H9 (cell line): Measurements from ENCODE around the gene TIPARP. TPM values are rescaled to one million over a fixed set of nuclear protein-coding genes. Genes with fewer than 3 reads are reported as not detected.
A peak's percentile ranks its signal among the peaks of the same experiment; 100 is the strongest.

Experiments
- DNase-seq: peaks from one replicate; pipeline ENCODE4 v3.0.0-alpha.2; 2017
- H2AFZ ChIP-seq: one replicate; pipeline ENCODE4 v1.6.1; 2013; ENCODE audit warnings: mild to moderate bottlenecking, low read length, control low read depth, moderate library complexity
- H2AK5ac ChIP-seq: 2 replicates; pipeline ENCODE4 v1.6.1; 2013; ENCODE audit warnings: low read length, control low read depth, mixed read lengths; ENCODE audit not compliant: insufficient read length
- H2BK120ac ChIP-seq: one replicate; pipeline ENCODE4 v1.6.1; 2013; ENCODE audit warnings: low read depth, mild to moderate bottlenecking, low read length, control low read depth, inconsistent platforms; ENCODE audit not compliant: poor library complexity, severe bottlenecking
- H2BK12ac ChIP-seq: 2 replicates; pipeline ENCODE4 v1.6.1; 2013; ENCODE audit warnings: low read length, control low read depth, mixed read lengths, low read depth; ENCODE audit not compliant: insufficient read length
- H2BK15ac ChIP-seq: 2 replicates; pipeline ENCODE4 v1.6.1; 2013; ENCODE audit warnings: low read depth, low read length, control low read depth
- H2BK20ac ChIP-seq: one replicate; pipeline ENCODE4 v1.6.1; 2013; ENCODE audit warnings: low read depth, mild to moderate bottlenecking, low read length, control low read depth, inconsistent platforms; ENCODE audit not compliant: poor library complexity, severe bottlenecking
- H2BK5ac ChIP-seq: 2 replicates; pipeline ENCODE4 v1.6.1; 2013; ENCODE audit warnings: low read length, control low read depth, mixed read lengths; ENCODE audit not compliant: insufficient read length
- H3K14ac ChIP-seq: 2 replicates; pipeline ENCODE4 v1.6.1; 2013; ENCODE audit warnings: low read length, control low read depth; ENCODE audit not compliant: insufficient read depth
- H3K18ac ChIP-seq: 2 replicates; pipeline ENCODE4 v1.6.1; 2013; ENCODE audit warnings: low read depth, mild to moderate bottlenecking, mixed read lengths, low read length, control low read depth; ENCODE audit not compliant: insufficient read length
- H3K23ac ChIP-seq: 2 replicates; pipeline ENCODE4 v1.6.1; 2013; ENCODE audit warnings: low read length, control low read depth, mixed read lengths, low read depth; ENCODE audit not compliant: insufficient read length
- H3K23me2 ChIP-seq: 2 replicates; pipeline ENCODE4 v1.6.1; 2013; ENCODE audit warnings: low read depth, mild to moderate bottlenecking, mixed read lengths, low read length, control low read depth; ENCODE audit not compliant: insufficient read length, poor library complexity, severe bottlenecking
- H3K27ac ChIP-seq: 2 replicates; pipeline ENCODE4 v1.5.1; 2013; ENCODE audit warnings: low read length, control low read depth, mixed read lengths, low read depth; ENCODE audit not compliant: insufficient read length
- H3K27me3 ChIP-seq: 2 replicates; pipeline ENCODE4 v1.6.1; 2013; ENCODE audit warnings: low read length, control low read depth, inconsistent platforms; ENCODE audit not compliant: insufficient read depth
- H3K4ac ChIP-seq: 2 replicates; pipeline ENCODE4 v1.6.1; 2013; ENCODE audit warnings: low read depth, mild to moderate bottlenecking, control low read depth, inconsistent platforms, low read length, moderate library complexity
- H3K4me1 ChIP-seq: 2 replicates; pipeline ENCODE4 v1.6.1; 2013; ENCODE audit warnings: low read length, control low read depth, inconsistent platforms; ENCODE audit not compliant: insufficient read depth
- H3K4me2 ChIP-seq: 2 replicates; pipeline ENCODE4 v1.6.1; 2013; ENCODE audit warnings: low read length, control low read depth, mixed read lengths; ENCODE audit not compliant: insufficient read length, insufficient read depth
- H3K56ac ChIP-seq: 2 replicates; pipeline ENCODE4 v1.6.1; 2013; ENCODE audit warnings: low read depth, mild to moderate bottlenecking, mixed read lengths, low read length, control low read depth; ENCODE audit not compliant: insufficient read length
- H3K79me1 ChIP-seq: 2 replicates; pipeline ENCODE4 v1.6.1; 2013; ENCODE audit warnings: low read depth, mild to moderate bottlenecking, moderate library complexity, low read length, control low read depth, inconsistent platforms; ENCODE audit not compliant: insufficient read depth, poor library complexity, severe bottlenecking
- H3K79me2 ChIP-seq: 2 replicates; pipeline ENCODE4 v1.6.1; 2013; ENCODE audit warnings: low read length, control low read depth, inconsistent platforms; ENCODE audit not compliant: insufficient read depth
- H3K9ac ChIP-seq: 2 replicates; pipeline ENCODE4 v1.6.1; 2013; ENCODE audit warnings: low read length, control low read depth, mixed read lengths; ENCODE audit not compliant: insufficient read length; ENCODE audit errors: extremely low read depth
- H3K9me3 ChIP-seq: one replicate; pipeline ENCODE4 v1.6.1; 2013; ENCODE audit warnings: low read depth, low read length, inconsistent platforms; ENCODE audit not compliant: control insufficient read depth
- H3T11ph ChIP-seq: one replicate; pipeline ENCODE4 v1.6.1; 2013; ENCODE audit warnings: mild to moderate bottlenecking, low read length, control low read depth, inconsistent platforms
- H4K20me1 ChIP-seq: one replicate; pipeline ENCODE4 v1.6.1; 2013; ENCODE audit not compliant: control insufficient read depth, insufficient read length, insufficient read depth
- H4K5ac ChIP-seq: 2 replicates; pipeline ENCODE4 v1.6.1; 2013; ENCODE audit warnings: low read depth, mild to moderate bottlenecking, mixed read lengths, low read length, control low read depth; ENCODE audit not compliant: insufficient read length
- H4K8ac ChIP-seq: replicated peaks from 2 replicates; pipeline ENCODE4 v1.6.1; 2013; ENCODE audit warnings: low read length, control low read depth, mixed read lengths, low read depth; ENCODE audit not compliant: insufficient read length
- H4K91ac ChIP-seq: 2 replicates; pipeline ENCODE4 v1.6.1; 2013; ENCODE audit warnings: low read depth, mild to moderate bottlenecking, moderate library complexity, mixed read lengths, low read length, control low read depth; ENCODE audit not compliant: insufficient read length
- H3K27ac Mint-ChIP-seq, 3 experiments: 2 replicates in 2 of 3; 3 replicates in 1 of 3; pipeline ENCODE4 v1.8.0; 2020 to 2021; ENCODE audit warnings: mixed read lengths in 3 of 3, mild to moderate bottlenecking in 1 of 3, moderate library complexity in 1 of 3
- H3K27me3 Mint-ChIP-seq: 2 replicates; pipeline ENCODE4 v1.8.0; 2021; ENCODE audit warnings: low read depth, mild to moderate bottlenecking, moderate library complexity, mixed read lengths
- H3K36me3 Mint-ChIP-seq, 3 experiments: 2 replicates in 2 of 3; 3 replicates in 1 of 3; pipeline ENCODE4 v1.8.0; 2020 to 2021; ENCODE audit warnings: low read depth in 3 of 3, mixed read lengths in 3 of 3; ENCODE audit not compliant: insufficient read depth in 1 of 3
- H3K4me1 Mint-ChIP-seq, 2 experiments: 2 replicates each; pipeline ENCODE4 v1.8.0; 2020; ENCODE audit warnings: mixed read lengths in 2 of 2
- H3K4me3 Mint-ChIP-seq, 2 experiments: 2 replicates in 1 of 2; 3 replicates in 1 of 2; pipeline ENCODE4 v1.8.0; 2020 to 2021; ENCODE audit warnings: mild to moderate bottlenecking in 2 of 2, mixed read lengths in 2 of 2, moderate library complexity in 1 of 2
- H3K9me3 Mint-ChIP-seq, 2 experiments: 2 replicates in 1 of 2; 3 replicates in 1 of 2; pipeline ENCODE4 v1.8.0; 2020; ENCODE audit warnings: mild to moderate bottlenecking in 2 of 2, mixed read lengths in 2 of 2, moderate library complexity in 1 of 2
- WGBS: extraction: QIAGEN DNeasy Blood & Tissue Kit; methylation state at CpG from one replicate; pipeline ENCODE4 v1.1.7; 2013; ENCODE audit warnings: missing lambda C conversion rate, low lambda C conversion rate, mixed read lengths; ENCODE audit not compliant: insufficient read length; ENCODE audit errors: extremely low coverage; 5-methylcytosine and 5-hydroxymethylcytosine counted together
- total RNA-seq: library from RNA; stranded (reverse); gene quantifications from 2 replicates; pipeline ENCODE4 v1.2.1, GENCODE V29; 2021
- TF ChIP-seq, protein P1 (sequence below): fragments of 200-600 bp; sonication (generic); conservative IDR thresholded peaks from 3 replicates; pipeline ENCODE4 v1.8.0; 2021; ENCODE audit warnings: antibody characterized with exemption, mild to moderate bottlenecking

Gene TIPARP
- total RNA-seq, 1 experiment from 2014 or later: 5.9 TPM

GRCh38 chr3:156673732-156674045, 701 bp upstream of the TIPARP start:
- no peaks in the 10 kb centered on the region for H3K79me1 ChIP-seq
- no peak overlapping the region for H3K14ac ChIP-seq
- H3K27me3 ChIP-seq: no peaks in the 10 kb centered on the region; the same call in 1 of the 2 replicates
- H2BK5ac ChIP-seq: no peak overlapping the region
- no peak overlapping the region for H3K23ac ChIP-seq
- no peak overlapping the region for H3K27ac Mint-ChIP-seq
- TF ChIP-seq, protein P1, sequence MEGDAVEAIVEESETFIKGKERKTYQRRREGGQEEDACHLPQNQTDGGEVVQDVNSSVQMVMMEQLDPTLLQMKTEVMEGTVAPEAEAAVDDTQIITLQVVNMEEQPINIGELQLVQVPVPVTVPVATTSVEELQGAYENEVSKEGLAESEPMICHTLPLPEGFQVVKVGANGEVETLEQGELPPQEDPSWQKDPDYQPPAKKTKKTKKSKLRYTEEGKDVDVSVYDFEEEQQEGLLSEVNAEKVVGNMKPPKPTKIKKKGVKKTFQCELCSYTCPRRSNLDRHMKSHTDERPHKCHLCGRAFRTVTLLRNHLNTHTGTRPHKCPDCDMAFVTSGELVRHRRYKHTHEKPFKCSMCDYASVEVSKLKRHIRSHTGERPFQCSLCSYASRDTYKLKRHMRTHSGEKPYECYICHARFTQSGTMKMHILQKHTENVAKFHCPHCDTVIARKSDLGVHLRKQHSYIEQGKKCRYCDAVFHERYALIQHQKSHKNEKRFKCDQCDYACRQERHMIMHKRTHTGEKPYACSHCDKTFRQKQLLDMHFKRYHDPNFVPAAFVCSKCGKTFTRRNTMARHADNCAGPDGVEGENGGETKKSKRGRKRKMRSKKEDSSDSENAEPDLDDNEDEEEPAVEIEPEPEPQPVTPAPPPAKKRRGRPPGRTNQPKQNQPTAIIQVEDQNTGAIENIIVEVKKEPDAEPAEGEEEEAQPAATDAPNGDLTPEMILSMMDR: no peak
- no peaks in the 10 kb centered on the region for H4K20me1 ChIP-seq
- H2BK12ac ChIP-seq: no peak overlapping the region
- H3K56ac ChIP-seq: no peak overlapping the region
- H3K9me3 Mint-ChIP-seq: no peaks in the 10 kb centered on the region
- H2BK15ac ChIP-seq: no peak overlapping the region
- no peaks in the 10 kb centered on the region; the same call in 1 of the 2 replicates for H3K79me2 ChIP-seq
- peaks cover 10% of the 10 kb centered on the region for H3K27me3 Mint-ChIP-seq
- no peak overlapping the region for H3K4ac ChIP-seq
- peaks cover 21 to 31% of the 10 kb centered on the region in 2 experiments for H3K4me1 Mint-ChIP-seq
- H3K4me3 Mint-ChIP-seq: peak overlapping the region; percentile 92 to 95
- peaks cover 7% of the 10 kb centered on the region for H3K23me2 ChIP-seq
- H3K4me1 ChIP-seq: no peaks in the 10 kb centered on the region
- H3K9ac ChIP-seq: no peak overlapping the region
- H2AFZ ChIP-seq: no peak overlapping the region
- H3K4me2 ChIP-seq: peak overlapping the region; percentile 86
- no peak overlapping the region for H3T11ph ChIP-seq
- H4K91ac ChIP-seq: no peak overlapping the region
- H3K9me3 ChIP-seq: no peaks in the 10 kb centered on the region
- H3K18ac ChIP-seq: no peak overlapping the region
- no peak for DNase-seq
- no peak overlapping the region for H2BK20ac ChIP-seq
- H2BK120ac ChIP-seq: no peak overlapping the region
- no peak overlapping the region for H2AK5ac ChIP-seq
- H4K8ac ChIP-seq: no peak overlapping the region
- H4K5ac ChIP-seq: no peak overlapping the region
- peaks cover 10 to 14% (median 12%) of the 10 kb centered on the region in 3 experiments for H3K36me3 Mint-ChIP-seq
- no CpG with 5 or more reads among the region's 10 CpGs for WGBS
- H3K27ac ChIP-seq: no peak overlapping the region
